ENCODE results near the gene CIROP.
A peak's percentile ranks its signal among the peaks of the same experiment; 100 is the strongest.

CIROP gene

GRCh38 chr14:23131482-23131881 is 26.7 kb upstream of the CIROP start:
- DNase-seq (ENCODE audit: low spot score) = no peak

GRCh38 chr14:23130871-23131270 is 26.1 kb upstream of the CIROP start:
- DNase-seq (ENCODE audit: low spot score) = no peak

GRCh38 chr14:23129759-23130316 is 25.0 kb upstream of the CIROP start:
- no peak for DNase-seq (ENCODE audit: low spot score)

- no peak for DNase-seq (ENCODE audit: low spot score)
These were observed 24.4 kb upstream of the CIROP start for GRCh38 chr14:23128969-23129758.

GRCh38 chr14:23127861-23128260 is 23.1 kb upstream of the CIROP start:
- no peak for DNase-seq (ENCODE audit: low spot score)

GRCh38 chr14:23126548-23127278 is 21.9 kb upstream of the CIROP start:
- no peak for DNase-seq (ENCODE audit: low spot score)

GRCh38 chr14:23125933-23126524 is 21.2 kb upstream of the CIROP start:
- DNase-seq (ENCODE audit: low spot score) = no peak

- DNase-seq (ENCODE audit: low spot score) = no peak
These were observed 20.2 kb upstream of the CIROP start for GRCh38 chr14:23125011-23125410.

GRCh38 chr14:23124337-23124954 is 19.7 kb upstream of the CIROP start:
- no peak for DNase-seq (ENCODE audit: low spot score)

- DNase-seq (ENCODE audit: low spot score) = no peak
These were observed 18.6 kb upstream of the CIROP start for GRCh38 chr14:23123419-23123818.

GRCh38 chr14:23122086-23122485 is 17.3 kb upstream of the CIROP start:
- DNase-seq (ENCODE audit: low spot score) = no peak

- DNase-seq (ENCODE audit: low spot score) = no peak
These were observed 16.6 kb upstream of the CIROP start for GRCh38 chr14:23121361-23121771.

GRCh38 chr14:23120541-23121251 is 15.9 kb upstream of the CIROP start:
- DNase-seq (ENCODE audit: low spot score) = peak; percentile 84

- DNase-seq (ENCODE audit: low spot score) = peak; percentile 27
These were observed 14.9 kb upstream of the CIROP start for GRCh38 chr14:23119363-23120327.

- no peak for DNase-seq (ENCODE audit: low spot score)
These were observed 13.9 kb upstream of the CIROP start, which contains the start of gene CEBPE for GRCh38 chr14:23118506-23119362. Gene CEBPE (minus strand): TSS chr14:23119255. CDS start chr14:23119091, 164 bp downstream.

GRCh38 chr14:23117371-23118020 is 12.7 kb upstream of the CIROP start:
- no peak for DNase-seq (ENCODE audit: low spot score)

GRCh38 chr14:23115918-23116317 is 11.1 kb upstream of the CIROP start:
- no peak for DNase-seq (ENCODE audit: low spot score)

GRCh38 chr14:23115039-23115731 is 10.4 kb upstream of the CIROP start:
- no peak for DNase-seq (ENCODE audit: low spot score)
